GM18909 (cell line): ENCODE results near the gene MYCBP.
"Not testable (repeated sequence)": the region's sequence is repeated elsewhere in the genome, so short reads cannot be mapped to it uniquely, and the experiment has no call there.

Experiments
- ATAC-seq: cut with Tn5 transposase; IDR thresholded peaks from one replicate; pipeline ENCODE4 v1.9.1; 2021; ENCODE audit warnings: mild to moderate bottlenecking; ENCODE audit not compliant: unreplicated experiment, poor library complexity

The MYCBP gene

GRCh38 chr1:38872401-38873026, 634 bp downstream of the MYCBP start:
- peak; percentile 17 for ATAC-seq

DNA sequence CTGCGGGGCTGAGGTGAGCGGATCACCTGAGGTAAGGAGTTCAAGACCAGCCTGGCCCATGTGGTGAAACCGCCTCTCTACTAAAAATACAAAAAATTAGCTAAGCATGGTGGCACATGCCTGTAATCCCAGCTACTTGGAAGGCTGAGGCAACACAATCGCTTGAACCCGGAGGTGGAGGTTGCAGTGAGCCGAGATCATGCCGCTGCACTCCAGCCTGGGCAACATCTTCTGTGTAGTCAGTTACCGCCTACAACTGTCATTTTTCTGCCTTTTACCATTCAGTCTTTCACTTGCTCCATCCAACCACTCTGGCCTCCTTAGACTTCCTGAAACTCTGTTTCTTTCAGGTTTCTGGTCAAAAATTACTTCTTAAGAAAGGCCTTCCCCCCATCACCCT, 2.2 kb downstream of the MYCBP start:
- ATAC-seq = no peak

GRCh38 chr1:38867208-38867607, 5.9 kb downstream of the MYCBP start:
- ATAC-seq = no peak

- ATAC-seq = no peak
Observed at GRCh38 chr1:38865112-38865715, 7.9 kb downstream of the MYCBP start.

GRCh38 chr1:38860454-38860795, 12.7 kb downstream of the MYCBP start:
- no peak for ATAC-seq

- peak; percentile 94 for ATAC-seq
Observed at GRCh38 chr1:38859561-38860453, 13.3 kb downstream of the MYCBP start, which contains the start of gene RRAGC. TSS of gene RRAGC (minus strand) at chr1:38859772. CDS start at chr1:38859646, 126 bp downstream.

DNA sequence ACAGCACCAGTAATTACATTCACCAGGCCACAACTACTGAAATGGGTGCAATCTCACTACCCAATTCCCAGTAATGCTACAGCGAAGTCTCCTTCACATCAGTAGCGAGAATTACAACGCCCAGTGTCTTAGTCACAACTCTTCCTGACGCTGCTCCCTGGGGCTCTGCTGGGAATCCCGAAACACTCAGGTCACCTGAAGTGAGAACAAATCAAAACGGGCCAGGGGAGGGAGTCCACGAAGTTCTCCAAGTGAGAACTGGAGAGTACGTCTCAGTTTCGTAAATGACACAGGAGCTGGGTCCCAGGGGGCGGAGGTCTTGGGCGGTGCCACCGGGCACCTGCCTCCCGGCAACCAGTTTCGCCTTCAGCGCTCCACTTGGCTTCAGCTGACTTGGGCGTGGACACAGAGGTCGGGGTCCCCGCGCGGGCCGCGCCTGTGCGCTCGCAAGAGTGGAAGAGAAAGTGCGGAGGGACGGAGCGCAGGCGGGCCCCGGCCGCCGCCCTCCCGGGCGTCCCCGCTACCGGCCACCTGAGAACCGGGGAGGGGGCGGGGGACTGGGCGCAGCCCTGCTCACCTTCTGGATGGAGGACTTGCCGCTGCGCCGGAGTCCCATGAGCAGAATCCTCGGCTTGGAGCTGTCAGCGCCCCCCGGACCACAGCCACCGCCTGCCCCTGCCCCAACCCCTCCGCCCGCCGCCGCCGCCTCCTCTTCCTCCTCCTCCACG, 14.2 kb downstream of the MYCBP start:
- peak; percentile 28 for ATAC-seq

- no peak for ATAC-seq
Observed at GRCh38 chr1:38852780-38853179, 20.4 kb downstream of the MYCBP start.

DNA sequence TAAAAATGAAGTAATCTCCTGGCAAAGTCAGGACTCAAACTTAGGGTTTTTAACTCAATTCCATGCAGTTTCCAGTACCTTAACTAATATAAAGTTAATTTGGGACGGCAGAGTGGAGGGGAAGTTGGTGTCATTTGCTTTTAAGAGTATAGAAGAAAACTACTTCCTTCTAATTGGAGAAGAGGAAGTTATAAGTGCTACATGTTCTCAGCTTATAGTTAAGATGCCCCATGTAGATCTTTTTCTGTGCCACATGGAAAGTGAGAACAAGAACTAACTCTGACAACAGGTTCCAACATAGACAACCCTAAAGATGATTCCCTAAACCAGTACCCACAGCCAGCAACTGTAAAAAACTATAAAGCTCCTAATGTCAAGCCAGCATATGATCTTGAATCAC, 25.1 kb downstream of the MYCBP start:
- no peak for ATAC-seq

- ATAC-seq = no peak
Observed at GRCh38 chr1:38846210-38846609, 26.9 kb downstream of the MYCBP start.

- not testable (repeated sequence) for ATAC-seq
Observed at GRCh38 chr1:38845088-38845487, 28.1 kb downstream of the MYCBP start.

DNA sequence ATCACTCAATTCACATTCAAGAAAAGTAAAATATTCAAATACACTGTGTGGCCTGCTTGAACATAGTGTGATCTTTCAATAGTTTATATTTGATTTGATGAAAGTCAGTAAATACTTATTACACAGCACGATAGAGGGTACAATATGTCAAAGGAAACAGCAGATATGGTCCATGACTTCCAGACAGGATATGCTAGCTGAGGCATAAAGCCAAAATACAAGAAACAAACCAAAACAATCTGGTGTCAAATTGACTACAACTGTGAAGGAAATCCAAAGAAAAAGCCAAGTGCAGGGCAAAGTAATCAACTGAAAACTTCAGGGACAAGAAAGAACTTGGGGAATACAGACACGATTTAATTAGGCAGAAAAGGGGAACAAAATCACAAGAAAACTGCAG, 32.9 kb downstream of the MYCBP start:
- no peak for ATAC-seq

DNA sequence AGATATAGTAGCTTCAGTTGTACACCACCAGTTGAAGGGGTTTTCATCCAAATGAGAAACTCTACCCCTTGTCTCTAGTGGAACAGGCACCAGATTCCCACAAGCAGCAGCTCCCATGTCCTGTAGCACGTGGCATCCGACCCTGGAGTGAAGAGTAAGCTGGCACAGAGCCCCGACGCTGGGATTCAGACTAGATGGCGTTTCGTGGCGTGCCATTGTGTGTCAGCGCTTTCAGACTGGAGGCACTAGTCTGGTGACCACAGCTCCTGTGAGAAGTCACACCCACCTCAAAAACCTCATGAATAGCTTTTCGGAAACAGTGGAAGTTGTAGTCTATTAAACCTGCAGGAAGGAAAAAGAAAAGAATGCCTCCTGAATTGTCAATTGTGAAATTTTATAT, 33.8 kb downstream of the MYCBP start:
- no peak for ATAC-seq

DNA sequence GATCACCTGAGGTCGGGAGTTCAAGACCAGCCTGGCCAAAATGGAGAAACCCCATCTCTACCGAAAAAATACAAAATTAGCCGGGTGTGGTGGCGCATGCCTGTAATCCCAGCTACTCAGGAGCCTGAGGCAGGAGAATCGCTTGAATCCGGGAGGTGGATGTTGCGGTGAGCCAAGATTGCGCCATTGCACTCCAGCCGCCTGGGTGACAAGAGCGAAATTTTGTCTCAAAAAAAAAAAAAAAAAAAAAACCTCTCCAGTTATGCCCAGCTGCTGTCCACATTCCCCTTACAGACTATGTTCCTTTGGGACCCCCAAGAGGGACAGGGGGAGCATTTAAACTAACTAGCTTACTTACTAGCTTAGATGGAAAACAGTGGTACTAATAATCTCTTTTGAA, 36.8 kb downstream of the MYCBP start:
- not testable (repeated sequence) for ATAC-seq

DNA sequence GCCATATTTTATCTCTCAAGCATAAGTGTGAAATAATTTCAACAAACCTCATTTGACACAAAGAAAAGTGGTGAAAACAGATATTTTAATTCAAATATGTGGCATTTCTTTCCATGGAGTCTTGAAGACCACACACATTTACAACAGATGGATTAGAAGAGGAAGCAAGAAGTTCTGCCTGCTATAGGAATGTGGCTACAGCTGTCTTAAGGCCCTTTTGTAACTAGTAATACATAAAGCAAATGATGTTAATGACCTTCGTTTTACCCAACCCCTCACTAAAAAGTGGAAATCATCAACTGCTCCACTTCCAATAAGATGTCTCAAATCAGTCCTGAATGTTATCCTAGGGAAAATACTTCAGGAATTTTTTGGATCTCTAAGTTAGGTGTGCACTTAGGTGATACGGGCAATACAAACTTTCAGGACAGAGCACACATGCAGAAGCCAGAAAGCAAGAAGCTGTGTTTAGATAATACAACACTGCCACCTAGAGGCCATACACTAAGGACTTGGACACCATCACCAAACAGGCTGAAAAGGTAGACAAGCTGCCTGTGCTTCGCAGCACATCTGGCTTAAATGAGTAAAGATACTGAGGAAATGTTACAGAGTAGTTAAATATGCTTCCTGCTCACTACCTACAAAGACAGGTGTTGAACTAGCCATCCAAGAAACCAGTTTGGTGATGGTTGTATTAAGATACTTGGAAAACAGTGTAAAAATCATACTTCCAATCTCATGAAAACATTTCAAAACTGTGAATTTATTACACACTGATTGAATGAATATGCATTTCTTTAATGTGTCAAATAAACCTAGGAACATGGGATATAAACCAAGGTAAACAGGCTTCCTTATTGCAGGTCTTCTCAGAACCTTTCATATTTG, 38.0 kb downstream of the MYCBP start:
- ATAC-seq = no peak

GRCh38 chr1:38834221-38834782, 38.8 kb downstream of the MYCBP start:
- ATAC-seq = no peak

DNA sequence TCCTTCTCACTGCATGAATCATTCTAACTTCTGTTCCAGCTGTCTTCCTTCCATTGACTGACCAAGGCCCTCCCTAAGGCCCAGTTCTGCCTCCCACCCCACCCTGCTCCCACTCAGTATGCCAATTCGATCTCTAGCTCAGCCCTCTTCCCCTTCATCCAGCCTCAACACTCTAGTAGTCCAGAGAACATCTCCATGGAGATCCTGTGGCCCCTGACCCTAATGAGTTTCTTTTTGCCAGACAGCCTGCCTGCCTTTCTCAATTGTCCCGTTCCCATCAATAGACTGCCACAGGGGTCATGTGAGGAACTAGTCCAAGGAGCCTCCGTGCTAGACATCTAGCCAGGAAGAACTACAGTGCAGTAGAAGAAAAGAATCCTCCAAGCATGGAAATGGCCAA, 40.0 kb downstream of the MYCBP start:
- ATAC-seq = no peak

DNA sequence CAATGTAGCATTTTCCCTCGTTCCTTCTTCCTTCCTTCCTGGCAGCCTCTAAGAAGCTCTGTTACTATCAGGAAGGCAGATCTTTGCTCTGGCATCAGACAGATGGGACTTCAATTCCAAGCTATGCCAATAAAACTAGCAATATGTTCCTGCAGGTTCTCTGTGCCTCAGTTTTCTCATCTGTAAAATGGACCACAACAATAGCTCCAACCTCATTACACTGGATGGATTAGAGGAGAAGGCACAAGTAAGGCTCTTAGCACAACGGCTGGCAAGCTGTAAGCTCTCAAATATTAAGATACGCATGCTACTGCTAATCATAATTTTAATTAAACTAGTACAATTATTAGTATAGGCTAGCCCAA, 40.8 kb downstream of the MYCBP start:
- ATAC-seq = no peak

GRCh38 chr1:38831731-38832369, 41.3 kb downstream of the MYCBP start:
- ATAC-seq = no peak
